Measurements from ENCODE around the gene FGD6. TPM values are rescaled to one million over a fixed set of nuclear protein-coding genes. Genes with fewer than 3 reads are reported as not detected.

FGD6 gene
- total RNA-seq, 2 donors from 2014 or later, result 9.8 to 21.8 TPM

GRCh38 chr12:95158919-95159318 lies 58.3 kb downstream of the FGD6 start:
- TF ChIP-seq, protein P1, sequence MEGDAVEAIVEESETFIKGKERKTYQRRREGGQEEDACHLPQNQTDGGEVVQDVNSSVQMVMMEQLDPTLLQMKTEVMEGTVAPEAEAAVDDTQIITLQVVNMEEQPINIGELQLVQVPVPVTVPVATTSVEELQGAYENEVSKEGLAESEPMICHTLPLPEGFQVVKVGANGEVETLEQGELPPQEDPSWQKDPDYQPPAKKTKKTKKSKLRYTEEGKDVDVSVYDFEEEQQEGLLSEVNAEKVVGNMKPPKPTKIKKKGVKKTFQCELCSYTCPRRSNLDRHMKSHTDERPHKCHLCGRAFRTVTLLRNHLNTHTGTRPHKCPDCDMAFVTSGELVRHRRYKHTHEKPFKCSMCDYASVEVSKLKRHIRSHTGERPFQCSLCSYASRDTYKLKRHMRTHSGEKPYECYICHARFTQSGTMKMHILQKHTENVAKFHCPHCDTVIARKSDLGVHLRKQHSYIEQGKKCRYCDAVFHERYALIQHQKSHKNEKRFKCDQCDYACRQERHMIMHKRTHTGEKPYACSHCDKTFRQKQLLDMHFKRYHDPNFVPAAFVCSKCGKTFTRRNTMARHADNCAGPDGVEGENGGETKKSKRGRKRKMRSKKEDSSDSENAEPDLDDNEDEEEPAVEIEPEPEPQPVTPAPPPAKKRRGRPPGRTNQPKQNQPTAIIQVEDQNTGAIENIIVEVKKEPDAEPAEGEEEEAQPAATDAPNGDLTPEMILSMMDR (IDR thresholded peaks at IDR 0.05), result no peak
- DNase-seq, result no peak
- no peaks in the 10 kb centered on the region for H3K36me3 ChIP-seq
- intact Hi-C loops (cut with DNase I), result no loop called here
- no peak overlapping the region for H3K27ac ChIP-seq
- H3K27me3 ChIP-seq, result no peaks in the 10 kb centered on the region
- no peaks in the 10 kb centered on the region for H3K9me3 ChIP-seq
- H3K4me3 ChIP-seq, result no peak overlapping the region
- H3K4me1 ChIP-seq, result no peaks in the 10 kb centered on the region
- H3K9ac ChIP-seq (ENCODE audit: low read depth in 2 of 2, low read length in 2 of 2), result no peak overlapping the region

- H3K27ac ChIP-seq, result no peak overlapping the region
- TF ChIP-seq, protein P1 (IDR thresholded peaks at IDR 0.05), result no peak
- no peaks in the 10 kb centered on the region for H3K4me1 ChIP-seq
- intact Hi-C loops (cut with DNase I), result no loop called here
- no peak for DNase-seq
- H3K27me3 ChIP-seq, result no peaks in the 10 kb centered on the region
- H3K36me3 ChIP-seq, result no peaks in the 10 kb centered on the region
- H3K9ac ChIP-seq (ENCODE audit: low read depth in 2 of 2, low read length in 2 of 2), result no peak overlapping the region
- no peak overlapping the region for H3K4me3 ChIP-seq
- no peaks in the 10 kb centered on the region for H3K9me3 ChIP-seq
Measured at GRCh38 chr12:95151821-95152220, 65.4 kb downstream of the FGD6 start.

DNA sequence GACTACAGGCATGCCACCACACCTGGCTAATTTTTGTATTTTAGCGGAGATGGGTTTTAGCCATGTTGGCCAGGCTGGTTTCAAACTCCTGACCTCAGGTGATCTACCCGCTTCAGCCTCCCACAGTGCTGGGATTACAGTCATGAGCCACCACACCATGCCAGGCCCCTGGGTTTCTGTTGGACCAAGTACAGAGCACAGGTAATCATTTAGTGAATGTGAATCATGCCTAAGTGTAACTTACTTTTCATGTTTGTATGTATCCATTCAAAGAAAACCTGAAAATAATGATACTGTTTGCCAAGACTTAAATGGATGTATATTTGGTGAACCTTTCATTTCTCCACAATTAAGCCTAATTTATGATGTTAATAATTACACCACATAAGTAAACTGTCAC lies 65.9 kb downstream of the FGD6 start:
- no peak for DNase-seq
- Histone ChIP-seq H3K4me3 (no peak overlapping the region), H3K27ac (no peak overlapping the region), H3K9me3 (no peaks in the 10 kb centered on the region), H3K36me3 (no peaks in the 10 kb centered on the region), H3K4me1 (no peaks in the 10 kb centered on the region), H3K27me3 (no peaks in the 10 kb centered on the region), H3K9ac (ENCODE audit: low read depth in 2 of 2, low read length in 2 of 2) (no peak overlapping the region)
- intact Hi-C loops (cut with DNase I), result no loop called here
- TF ChIP-seq, protein P1 (IDR thresholded peaks at IDR 0.05), result no peak

DNA sequence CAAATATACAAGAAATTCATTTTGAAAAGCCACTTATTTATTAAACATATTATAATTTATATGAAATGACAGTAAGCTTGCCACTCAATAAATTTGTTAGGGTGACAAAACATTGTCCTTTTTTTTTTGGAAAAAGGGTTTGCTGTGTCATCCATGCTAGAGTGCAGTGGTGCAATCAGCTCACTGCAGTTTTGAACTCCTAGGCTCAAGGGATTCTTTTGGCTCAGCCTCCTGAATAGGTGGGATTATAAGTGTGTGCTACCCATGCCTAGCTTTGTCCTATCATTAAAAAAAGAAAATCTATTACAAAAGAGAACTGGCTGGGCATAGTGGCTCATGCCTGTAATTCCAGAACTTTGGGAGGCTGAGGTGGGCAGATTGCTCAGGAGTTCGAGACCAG lies 66.8 kb downstream of the FGD6 start:
- Histone ChIP-seq H3K9ac (ENCODE audit: low read depth in 2 of 2, low read length in 2 of 2) (no peak overlapping the region), H3K36me3 (no peaks in the 10 kb centered on the region), H3K27me3 (no peaks in the 10 kb centered on the region), H3K27ac (no peak overlapping the region), H3K9me3 (no peaks in the 10 kb centered on the region), H3K4me1 (no peaks in the 10 kb centered on the region), H3K4me3 (no peak overlapping the region)
- TF ChIP-seq, protein P1 (IDR thresholded peaks at IDR 0.05), result no peak
- intact Hi-C loops (cut with DNase I), result no loop called here
- no peak for DNase-seq

DNA sequence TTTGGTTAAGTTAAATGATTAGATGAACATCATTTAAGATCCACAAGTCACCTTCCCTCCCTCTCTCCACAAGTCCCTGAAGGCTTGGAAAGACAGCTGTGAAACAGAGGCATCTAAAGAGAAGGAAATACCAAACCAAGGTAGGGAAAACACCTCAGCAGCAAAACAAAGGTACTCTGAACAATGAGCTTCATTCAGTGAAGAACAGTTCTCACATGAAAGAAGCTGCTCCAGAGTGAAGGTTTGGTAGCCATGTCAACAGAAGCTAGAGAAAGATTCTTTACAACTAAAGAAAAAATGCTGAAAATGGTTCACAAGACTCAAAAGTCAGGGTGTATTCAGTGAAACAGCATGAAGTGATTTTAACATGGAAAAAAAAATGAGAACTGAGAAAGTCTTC lies 69.4 kb downstream of the FGD6 start:
- intact Hi-C loops (cut with DNase I), result no loop called here
- H3K36me3 ChIP-seq, result no peaks in the 10 kb centered on the region
- H3K27ac ChIP-seq, result no peak overlapping the region
- H3K27me3 ChIP-seq, result no peaks in the 10 kb centered on the region
- DNase-seq, result no peak
- H3K9ac ChIP-seq (ENCODE audit: low read depth in 2 of 2, low read length in 2 of 2), result no peak overlapping the region
- TF ChIP-seq, protein P1 (IDR thresholded peaks at IDR 0.05), result no peak
- H3K4me3 ChIP-seq, result no peak overlapping the region
- H3K9me3 ChIP-seq, result no peaks in the 10 kb centered on the region
- no peaks in the 10 kb centered on the region for H3K4me1 ChIP-seq

- Histone ChIP-seq H3K27me3 (no peaks in the 10 kb centered on the region), H3K9ac (ENCODE audit: low read depth in 2 of 2, low read length in 2 of 2) (no peak overlapping the region), H3K4me3 (no peak overlapping the region), H3K36me3 (no peaks in the 10 kb centered on the region), H3K4me1 (no peaks in the 10 kb centered on the region), H3K27ac (no peak overlapping the region), H3K9me3 (no peaks in the 10 kb centered on the region)
- DNase-seq, result no peak
- TF ChIP-seq, protein P1 (IDR thresholded peaks at IDR 0.05), result no peak
- intact Hi-C loops (cut with DNase I), result no loop called here
Measured at GRCh38 chr12:95146769-95147168, 70.5 kb downstream of the FGD6 start.
